Measurements from ENCODE around the gene CLCN7.
"Not testable (repeated sequence)": the region's sequence is repeated elsewhere in the genome, so short reads cannot be mapped to it uniquely, and the experiment has no call there.

CLCN7 gene

DNA sequence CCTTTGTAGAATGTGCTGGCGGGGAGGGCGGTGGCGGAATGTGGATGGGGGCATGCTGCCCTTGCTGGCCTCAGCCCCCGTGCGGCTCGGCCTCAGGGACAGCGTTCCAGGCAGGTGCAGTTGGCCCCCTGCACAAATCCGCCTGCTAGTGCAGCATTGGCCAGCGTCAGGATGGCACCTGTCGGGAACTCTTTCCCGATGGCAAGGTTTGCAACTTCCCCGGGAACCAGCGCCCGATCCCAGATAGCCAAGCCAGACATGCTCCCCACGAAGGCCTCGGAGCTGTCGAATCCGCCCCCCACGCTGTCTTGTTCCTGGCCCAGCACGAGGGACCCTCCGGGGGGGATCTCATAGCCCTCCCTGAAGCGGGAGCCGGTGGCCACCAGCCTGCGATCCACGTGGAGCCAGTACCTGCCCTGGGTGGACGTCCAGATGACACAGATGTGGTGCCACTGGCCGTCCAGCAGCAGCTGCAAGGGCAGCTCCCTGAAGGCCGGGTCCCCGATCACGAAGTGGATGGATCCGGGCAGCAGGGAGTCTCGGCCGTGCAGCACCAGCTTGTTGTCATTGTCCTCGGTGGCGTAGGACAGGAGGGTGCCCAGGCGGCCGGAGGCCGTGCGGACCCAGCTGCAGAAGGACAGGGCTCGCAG lies 11.1 kb upstream of the CLCN7 start:
- TF ChIP-seq ZFX (IDR thresholded peaks at IDR 0.05), result no peak
- TF ChIP-seq, protein P1, sequence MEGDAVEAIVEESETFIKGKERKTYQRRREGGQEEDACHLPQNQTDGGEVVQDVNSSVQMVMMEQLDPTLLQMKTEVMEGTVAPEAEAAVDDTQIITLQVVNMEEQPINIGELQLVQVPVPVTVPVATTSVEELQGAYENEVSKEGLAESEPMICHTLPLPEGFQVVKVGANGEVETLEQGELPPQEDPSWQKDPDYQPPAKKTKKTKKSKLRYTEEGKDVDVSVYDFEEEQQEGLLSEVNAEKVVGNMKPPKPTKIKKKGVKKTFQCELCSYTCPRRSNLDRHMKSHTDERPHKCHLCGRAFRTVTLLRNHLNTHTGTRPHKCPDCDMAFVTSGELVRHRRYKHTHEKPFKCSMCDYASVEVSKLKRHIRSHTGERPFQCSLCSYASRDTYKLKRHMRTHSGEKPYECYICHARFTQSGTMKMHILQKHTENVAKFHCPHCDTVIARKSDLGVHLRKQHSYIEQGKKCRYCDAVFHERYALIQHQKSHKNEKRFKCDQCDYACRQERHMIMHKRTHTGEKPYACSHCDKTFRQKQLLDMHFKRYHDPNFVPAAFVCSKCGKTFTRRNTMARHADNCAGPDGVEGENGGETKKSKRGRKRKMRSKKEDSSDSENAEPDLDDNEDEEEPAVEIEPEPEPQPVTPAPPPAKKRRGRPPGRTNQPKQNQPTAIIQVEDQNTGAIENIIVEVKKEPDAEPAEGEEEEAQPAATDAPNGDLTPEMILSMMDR (conservative IDR thresholded peaks at IDR 0.05), result no peak
- no peak overlapping the region for H3K27ac ChIP-seq

DNA sequence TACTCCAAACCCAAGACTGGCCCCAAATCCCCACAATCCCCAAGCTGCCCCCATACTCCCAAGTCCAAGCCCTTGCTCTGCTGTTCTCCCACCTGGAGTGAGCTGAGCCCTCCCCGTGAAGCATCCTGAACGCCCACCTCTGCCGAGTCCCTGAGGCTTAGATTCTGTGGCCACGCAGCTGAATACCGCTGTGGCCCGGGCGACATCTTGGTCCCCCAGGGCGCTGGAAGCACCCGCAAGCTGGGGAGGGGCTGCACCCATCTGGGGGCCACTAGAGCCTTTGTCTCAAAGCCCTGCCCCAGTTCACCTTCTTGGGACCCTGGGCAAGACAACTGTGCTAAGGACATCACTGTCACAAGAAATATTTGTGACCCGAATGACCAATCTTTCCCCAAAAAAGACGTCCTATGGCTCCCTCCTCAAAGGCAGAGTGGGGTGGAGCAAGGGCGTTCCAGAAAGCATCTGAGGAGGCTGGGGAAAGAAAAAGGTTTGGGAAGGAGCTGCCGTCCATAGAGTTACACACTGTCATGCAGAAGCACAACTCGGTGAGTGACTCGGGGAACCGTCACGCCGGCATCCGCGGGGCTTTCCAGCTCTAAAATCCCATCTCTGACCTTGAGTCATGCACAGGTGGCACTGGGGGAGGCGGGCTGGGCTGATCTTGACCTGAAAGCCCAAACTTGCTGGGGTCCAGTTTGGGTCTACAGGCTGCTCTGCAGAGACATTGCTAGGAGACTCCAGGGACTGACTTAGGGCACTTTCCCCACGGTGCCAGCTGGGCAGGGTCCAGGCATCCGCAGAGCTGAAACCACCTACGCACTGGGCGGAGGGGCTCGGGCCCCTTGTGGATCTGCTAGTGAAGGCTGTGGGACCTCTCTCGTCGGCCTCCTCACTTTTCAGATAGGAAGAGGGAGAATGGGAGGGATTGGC lies 7.3 kb upstream of the CLCN7 start:
- TF ChIP-seq, protein P1 (conservative IDR thresholded peaks at IDR 0.05), result no peak
- TF ChIP-seq ZFX (IDR thresholded peaks at IDR 0.05), result no peak
- no peak overlapping the region for H3K27ac ChIP-seq

DNA sequence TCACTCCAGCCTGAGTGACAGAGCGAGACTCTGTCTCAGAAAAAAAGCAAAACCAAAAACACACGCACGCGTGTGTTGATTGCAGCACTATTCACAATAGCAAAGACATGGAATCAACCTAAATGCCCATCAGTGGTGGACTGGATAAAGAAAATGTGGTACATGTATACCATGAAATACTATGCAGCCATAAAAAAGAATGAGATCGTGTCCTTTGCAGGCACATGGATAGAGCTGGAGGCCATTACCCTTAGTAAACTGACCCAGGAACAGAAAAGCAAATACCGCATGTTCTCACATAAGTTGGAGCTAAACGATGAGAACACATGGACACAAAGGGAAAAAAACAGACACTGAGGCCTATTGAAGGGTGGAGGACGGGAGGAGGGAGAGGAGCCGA lies 4.1 kb upstream of the CLCN7 start:
- not testable (repeated sequence) for H3K27ac ChIP-seq

- no peak for TF ChIP-seq ZFX (IDR thresholded peaks at IDR 0.05)
- TF ChIP-seq, protein P1 (conservative IDR thresholded peaks at IDR 0.05), result no peak
- H3K27ac ChIP-seq, result no peak overlapping the region
Measured at GRCh38 chr16:1477033-1477432, 2.2 kb upstream of the CLCN7 start.

DNA sequence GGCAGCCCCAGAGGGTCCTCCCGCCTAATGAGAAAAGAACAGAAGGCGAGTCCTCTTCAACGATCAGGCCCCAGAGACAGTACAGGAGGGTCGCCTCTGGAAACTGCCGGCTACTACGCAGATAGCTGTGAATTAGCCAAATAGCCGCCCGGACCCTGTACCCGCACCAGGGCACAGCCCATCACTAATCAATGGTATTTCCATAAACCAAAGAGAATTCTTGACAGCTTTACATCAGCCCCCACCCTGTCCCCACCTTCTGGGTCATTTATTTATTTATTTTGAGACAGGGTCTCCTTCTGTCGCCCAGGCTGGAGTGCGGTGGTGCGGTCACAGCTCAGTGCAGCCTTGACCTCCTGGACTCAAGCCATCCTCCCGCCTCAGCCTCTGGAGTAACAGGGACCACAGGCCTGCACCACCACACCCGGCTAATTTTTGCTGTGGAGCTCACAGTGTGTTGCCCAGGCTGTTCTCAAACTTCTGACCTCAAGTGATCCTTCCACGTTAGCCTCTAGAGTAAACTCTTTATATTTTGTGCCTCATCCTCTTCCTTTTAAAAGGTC lies 805 bp upstream of the CLCN7 start:
- peak overlapping the region; percentile 92 for H3K27ac ChIP-seq
- TF ChIP-seq, protein P1 (conservative IDR thresholded peaks at IDR 0.05), result no peak
- TF ChIP-seq ZFX (IDR thresholded peaks at IDR 0.05), result no peak

- TF ChIP-seq, protein P1 (conservative IDR thresholded peaks at IDR 0.05), result no peak
- TF ChIP-seq ZFX (IDR thresholded peaks at IDR 0.05), result no peak
- H3K27ac ChIP-seq, result peak overlapping the region; percentile 92
Measured at GRCh38 chr16:1474082-1474795, 589 bp downstream of the CLCN7 start.

GRCh38 chr16:1472974-1473373 lies 1.9 kb downstream of the CLCN7 start:
- H3K27ac ChIP-seq, result no peak overlapping the region
- TF ChIP-seq, protein P1 (conservative IDR thresholded peaks at IDR 0.05), result no peak
- no peak for TF ChIP-seq ZFX (IDR thresholded peaks at IDR 0.05)

All from C4-2B (cell line).